Body of pancreas (tissue), 4 donors: Measurements from ENCODE around the gene LOXL3. TPM values are rescaled to one million over a fixed set of nuclear protein-coding genes. Genes with fewer than 3 reads are reported as not detected.

Experiments used
- ATAC-seq: fragments of 150-250 bp; one replicate; pipeline ENCODE4 v1.9.1; 2016
- DNase-seq, 4 donors: peaks; one replicate each; pipeline ENCODE4 v3.0.0-alpha.2; 2019
- H3K27ac ChIP-seq, 4 donors: fragments of 200-600 bp; sonication (generic); 1 replicate in 3 of 4; 2 replicates in 1 of 4; pipeline versions ENCODE4 v1.5.1 to v1.6.1; 2016 to 2019; ENCODE audit warnings: mild to moderate bottlenecking in 1 of 4, mixed read lengths in 1 of 4, moderate library complexity in 1 of 4
- H3K27me3 ChIP-seq, 2 donors: fragments of 200-600 bp; sonication (generic); one replicate each; pipeline ENCODE4 v1.6.0; 2016; ENCODE audit warnings: mild to moderate bottlenecking in 1 of 2
- H3K36me3 ChIP-seq, 2 donors: fragments of 200-600 bp; sonication (generic); replicated peaks in 1 of 2; 2 replicates each; pipeline ENCODE4 v1.5.1; 2016; ENCODE audit warnings: low read depth in 2 of 2; ENCODE audit not compliant: insufficient read depth in 1 of 2
- H3K4me1 ChIP-seq: fragments of 200-600 bp; sonication (generic); one replicate; pipeline ENCODE4 v1.6.0; 2016
- H3K4me3 ChIP-seq, 2 donors: fragments of 200-600 bp; sonication (generic); 1 replicate in 1 of 2; 2 replicates in 1 of 2; pipeline ENCODE4 v1.5.1; 2016 to 2019
- H3K9me3 ChIP-seq, 3 donors: fragments of 200-600 bp; sonication (generic); 1 replicate in 2 of 3; 2 replicates in 1 of 3; pipeline ENCODE4 v1.5.1; 2016
- POLR2A ChIP-seq, 3 donors: fragments of 450-650 bp; IDR thresholded peaks; one replicate each; pipeline ENCODE4 v1.6.1; 2016; ENCODE audit warnings: antibody characterized with exemption in 3 of 3, mild to moderate bottlenecking in 2 of 3
- WGBS, 2 donors: methylation state at CpG; one replicate each; pipeline ENCODE4 v1.1.5; 2017; 5-methylcytosine and 5-hydroxymethylcytosine counted together
- intact Hi-C: fragments of 100-400 bp; cut with DNase I; formaldehyde crosslinking; loops from one replicate; pipeline ENCODE4 v1.15.1; 2023
- total RNA-seq, 2 donors: library from RNA; depleted of rRNA; stranded (reverse); fragments of >200 nt; gene quantifications; one replicate each; pipeline ENCODE4 v1.1.0, GENCODE V29; 2016
- TF ChIP-seq, protein P1 (sequence below), 7 experiments: fragments of 450-650 bp in 4 of 7; fragments of 200-600 bp in 3 of 7; sonication (generic) in 3 of 7; IDR thresholded peaks; one replicate each; pipeline ENCODE4 v1.5.1; 2016 to 2019; ENCODE audit warnings: antibody characterized with exemption in 7 of 7

The LOXL3 gene
- total RNA-seq, 2 donors from 2014 or later = 0.33 to 3.1 TPM

DNA sequence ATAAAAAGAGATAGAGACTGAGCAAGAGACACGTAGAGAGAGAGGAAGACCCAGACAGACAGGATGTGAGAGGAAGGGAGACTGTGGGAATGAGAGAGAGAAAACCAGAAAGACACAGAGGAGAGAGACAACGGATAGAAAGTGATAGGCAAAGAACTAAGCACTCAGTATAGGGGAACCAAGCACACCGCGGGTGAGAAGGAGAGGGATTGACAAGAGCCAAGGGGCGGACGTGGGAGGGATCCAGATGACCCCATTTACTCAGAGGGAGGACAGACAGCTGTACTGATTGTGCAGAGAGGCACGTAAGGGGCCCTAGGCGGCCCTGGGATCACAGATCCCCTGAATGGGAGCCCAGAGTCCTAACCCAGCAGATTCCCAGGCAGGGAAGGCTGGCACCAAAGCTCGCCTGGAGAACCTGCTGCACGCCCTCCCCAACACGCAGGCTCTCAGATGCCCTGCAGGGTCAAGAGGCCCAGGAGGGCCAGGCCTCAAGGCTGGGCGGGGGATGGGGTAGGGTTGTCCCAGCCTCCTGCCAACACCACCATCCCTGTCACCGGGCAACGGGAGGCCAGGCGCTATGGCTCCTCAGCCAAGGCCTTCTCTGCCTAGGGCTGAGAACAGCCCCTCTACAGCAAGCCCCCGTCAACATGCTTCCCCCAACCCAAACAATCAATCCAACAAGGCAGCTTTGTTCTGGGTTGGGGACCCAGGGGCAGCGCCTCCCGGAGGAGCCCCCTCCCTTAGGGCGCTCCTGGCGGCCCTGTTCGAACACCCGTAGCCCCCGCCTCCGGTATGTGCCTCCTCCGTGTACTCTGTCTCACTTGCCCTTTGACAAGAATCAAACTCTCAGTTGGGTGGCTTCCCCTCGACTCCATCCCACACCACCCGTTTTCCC lies 579 bp downstream of the LOXL3 start:
- H3K36me3 ChIP-seq = no peaks in the 10 kb centered on the region
- H3K4me3 ChIP-seq = no peak overlapping the region
- WGBS, 2 donors = 60 to 66% methylated on average over 19 to 27 of the region's 27 CpGs
- DNase-seq = no peak
- no peaks in the 10 kb centered on the region for H3K9me3 ChIP-seq
- intact Hi-C loops = no loop called here
- ATAC-seq = no peak
- H3K27me3 ChIP-seq = no peaks in the 10 kb centered on the region
- H3K4me1 ChIP-seq = peaks cover 31% of the 10 kb centered on the region
- H3K27ac ChIP-seq = peak overlapping the region in 1 of 4 donors; percentile 85
- no peak for TF ChIP-seq POLR2A (IDR thresholded peaks at IDR 0.05)
- TF ChIP-seq, protein P1, sequence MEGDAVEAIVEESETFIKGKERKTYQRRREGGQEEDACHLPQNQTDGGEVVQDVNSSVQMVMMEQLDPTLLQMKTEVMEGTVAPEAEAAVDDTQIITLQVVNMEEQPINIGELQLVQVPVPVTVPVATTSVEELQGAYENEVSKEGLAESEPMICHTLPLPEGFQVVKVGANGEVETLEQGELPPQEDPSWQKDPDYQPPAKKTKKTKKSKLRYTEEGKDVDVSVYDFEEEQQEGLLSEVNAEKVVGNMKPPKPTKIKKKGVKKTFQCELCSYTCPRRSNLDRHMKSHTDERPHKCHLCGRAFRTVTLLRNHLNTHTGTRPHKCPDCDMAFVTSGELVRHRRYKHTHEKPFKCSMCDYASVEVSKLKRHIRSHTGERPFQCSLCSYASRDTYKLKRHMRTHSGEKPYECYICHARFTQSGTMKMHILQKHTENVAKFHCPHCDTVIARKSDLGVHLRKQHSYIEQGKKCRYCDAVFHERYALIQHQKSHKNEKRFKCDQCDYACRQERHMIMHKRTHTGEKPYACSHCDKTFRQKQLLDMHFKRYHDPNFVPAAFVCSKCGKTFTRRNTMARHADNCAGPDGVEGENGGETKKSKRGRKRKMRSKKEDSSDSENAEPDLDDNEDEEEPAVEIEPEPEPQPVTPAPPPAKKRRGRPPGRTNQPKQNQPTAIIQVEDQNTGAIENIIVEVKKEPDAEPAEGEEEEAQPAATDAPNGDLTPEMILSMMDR (IDR thresholded peaks at IDR 0.05) = no peak

DNA sequence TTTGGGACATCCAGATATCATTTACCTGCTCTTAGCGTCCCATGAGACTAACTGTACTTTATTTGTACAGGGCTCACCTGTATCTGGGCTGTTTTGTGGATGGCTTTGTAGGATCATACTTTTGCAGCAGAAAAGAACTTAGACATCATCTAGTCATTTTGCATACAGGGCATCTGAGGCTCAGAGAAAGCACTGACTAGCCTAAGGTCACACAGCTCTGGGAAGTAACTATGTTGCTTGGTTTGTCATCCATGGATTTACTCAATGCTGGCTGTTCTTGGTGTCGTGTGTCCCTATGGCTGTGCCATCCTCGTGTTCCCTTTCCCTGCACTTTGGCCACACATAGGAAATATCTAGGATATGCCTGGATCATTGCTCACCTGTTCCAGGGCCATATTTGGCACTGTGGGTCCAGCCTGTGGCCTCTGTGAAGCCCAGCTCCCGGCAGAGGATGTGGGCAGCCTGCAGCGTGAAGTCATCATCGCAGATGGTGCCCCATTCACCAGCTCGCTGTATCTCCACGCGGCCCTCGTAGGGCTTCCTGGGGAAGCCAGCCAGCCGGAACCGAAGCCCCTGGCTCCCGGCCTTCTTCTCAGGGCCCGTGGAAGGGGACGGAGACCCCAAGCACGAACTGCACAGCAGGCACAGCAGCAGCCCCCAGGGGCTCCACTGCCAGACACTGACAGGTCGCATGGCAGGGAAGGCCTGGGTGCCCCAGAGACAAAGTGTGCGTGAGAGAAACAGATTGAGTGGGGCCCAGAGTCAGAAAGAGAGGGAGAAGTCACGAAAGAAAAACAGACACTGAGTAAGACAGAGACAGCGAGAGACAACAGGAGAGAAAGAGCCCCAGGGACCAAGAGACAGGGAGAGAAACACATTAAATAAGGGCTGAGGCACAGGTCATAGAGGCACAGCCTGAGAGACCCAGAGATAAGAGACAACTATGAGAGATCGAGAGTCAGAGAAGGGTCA lies 1.5 kb downstream of the LOXL3 start:
- DNase-seq (no peak), ATAC-seq (no peak)
- Histone ChIP-seq H3K4me1 (peaks cover 33% of the 10 kb centered on the region), H3K9me3 (no peaks in the 10 kb centered on the region), H3K4me3 (no peak overlapping the region), H3K36me3 (no peaks in the 10 kb centered on the region), H3K27ac (no peak overlapping the region), H3K27me3 (no peaks in the 10 kb centered on the region)
- WGBS, 2 donors = 77 to 84% methylated on average over 9 to 21 of the region's 21 CpGs
- TF ChIP-seq POLR2A (IDR thresholded peaks at IDR 0.05) = no peak
- intact Hi-C loops = no loop called here

DNA sequence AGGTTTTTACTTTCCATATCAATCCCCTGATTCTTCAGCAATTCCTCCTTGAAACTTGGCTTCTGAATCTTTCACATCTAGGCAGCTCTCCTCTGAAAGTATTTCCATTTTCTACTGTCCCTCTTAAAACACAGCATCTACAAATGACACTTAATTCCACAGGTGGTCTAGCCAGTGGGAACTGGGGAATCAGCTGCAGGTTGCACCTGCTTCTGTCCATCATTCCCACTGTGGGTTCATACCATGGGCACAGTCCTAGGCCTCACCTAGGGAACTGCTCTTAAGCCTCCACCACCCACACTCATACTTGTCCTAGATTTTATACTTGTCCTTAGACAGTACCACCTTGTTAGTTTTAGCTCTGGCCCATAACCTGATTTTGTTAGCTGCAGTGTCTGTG lies 2.2 kb downstream of the LOXL3 start:
- Histone ChIP-seq H3K4me3 (no peak overlapping the region), H3K4me1 (peaks cover 33% of the 10 kb centered on the region), H3K36me3 (no peaks in the 10 kb centered on the region), H3K27ac (no peak overlapping the region), H3K9me3 (no peaks in the 10 kb centered on the region), H3K27me3 (no peaks in the 10 kb centered on the region)
- intact Hi-C loops = no loop called here
- ATAC-seq = no peak
- DNase-seq = no peak
- TF ChIP-seq, protein P1 (IDR thresholded peaks at IDR 0.05) = no peak
- no peak for TF ChIP-seq POLR2A (IDR thresholded peaks at IDR 0.05)

DNA sequence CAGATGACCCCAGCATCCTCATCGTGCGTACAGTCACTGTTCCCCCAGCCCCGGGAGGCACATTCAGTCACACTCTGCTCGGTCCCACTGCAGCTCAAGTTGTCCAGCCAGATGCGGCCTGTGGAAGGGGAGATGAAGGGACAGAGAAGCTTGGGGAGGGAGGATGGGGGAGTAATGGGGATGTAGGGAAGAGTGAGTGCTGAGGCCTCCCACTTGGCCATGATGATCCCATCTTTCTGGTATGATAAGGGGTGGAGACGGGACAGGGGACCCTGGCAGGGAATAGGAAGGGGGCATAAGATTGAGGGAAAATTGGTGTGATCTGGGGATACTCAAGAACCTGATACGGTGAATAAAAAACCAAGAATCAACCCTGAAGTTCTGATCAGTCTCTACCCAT lies 3.5 kb downstream of the LOXL3 start:
- no peak overlapping the region for H3K27ac ChIP-seq
- ATAC-seq = no peak
- 90 to 91% methylated on average over 7 of the region's 7 CpGs for WGBS, 2 donors
- no peak overlapping the region for H3K4me3 ChIP-seq
- H3K36me3 ChIP-seq = no peaks in the 10 kb centered on the region
- no peak for DNase-seq
- no peaks in the 10 kb centered on the region for H3K9me3 ChIP-seq
- no peaks in the 10 kb centered on the region for H3K27me3 ChIP-seq
- intact Hi-C loops = no loop called here
- peaks cover 28% of the 10 kb centered on the region for H3K4me1 ChIP-seq
- TF ChIP-seq, protein P1 (IDR thresholded peaks at IDR 0.05) = no peak
- no peak for TF ChIP-seq POLR2A (IDR thresholded peaks at IDR 0.05)
